NCI-H345 (cell line): ENCODE measurements around the gene HOXB8.

Experiments
- DNase-seq: peaks from one replicate; lab custom pipeline; 2025; lab: John Stamatoyannopoulos, UW

The HOXB8 gene

GRCh38 chr17:48567646-48568354 is 47.3 kb downstream of the HOXB8 start:
- DNase-seq = no peak

DNA sequence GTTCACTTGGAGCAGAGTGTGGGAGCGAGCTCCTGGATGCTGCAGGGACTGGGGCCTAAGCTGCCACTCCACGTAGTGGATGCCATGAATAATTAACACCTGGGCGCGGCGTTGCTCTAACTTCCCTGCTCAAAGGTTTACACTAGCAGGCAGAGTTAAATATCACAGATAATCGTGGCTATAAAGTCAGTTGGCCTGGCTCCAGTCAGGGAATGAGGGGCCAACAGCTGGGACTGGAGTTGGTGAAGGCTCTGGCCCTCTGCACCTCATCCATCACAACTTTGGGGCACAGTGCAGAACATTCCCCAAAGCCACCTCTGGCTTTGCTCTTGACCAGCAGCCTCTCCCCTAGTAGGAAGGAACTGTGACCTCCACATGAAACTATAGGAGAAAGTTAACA is 47.9 kb downstream of the HOXB8 start:
- no peak for DNase-seq

DNA sequence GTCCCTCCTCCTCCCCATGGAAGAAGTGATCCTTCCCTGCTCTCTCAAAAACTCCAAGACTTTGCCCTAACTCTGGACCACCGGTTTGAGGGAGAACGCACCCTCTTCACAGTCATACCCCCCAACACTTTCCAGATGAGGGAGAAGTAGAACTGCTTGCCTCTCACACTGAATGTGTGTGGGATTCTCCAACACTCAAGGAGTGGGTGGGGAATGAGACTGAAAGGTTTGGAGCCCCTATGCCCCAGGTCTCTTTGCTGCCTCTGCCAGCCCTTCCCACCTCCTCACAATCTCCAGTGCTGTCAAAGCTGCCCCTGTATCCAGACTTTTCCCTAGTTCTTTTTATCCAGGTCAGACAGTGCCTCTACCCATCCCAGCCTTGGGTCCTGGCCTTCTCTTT is 48.4 kb downstream of the HOXB8 start:
- DNase-seq = no peak

- DNase-seq = no peak
Measured at GRCh38 chr17:48565925-48566710, 49.0 kb downstream of the HOXB8 start.

- no peak for DNase-seq
Measured at GRCh38 chr17:48565022-48565554, 50.0 kb downstream of the HOXB8 start.

DNA sequence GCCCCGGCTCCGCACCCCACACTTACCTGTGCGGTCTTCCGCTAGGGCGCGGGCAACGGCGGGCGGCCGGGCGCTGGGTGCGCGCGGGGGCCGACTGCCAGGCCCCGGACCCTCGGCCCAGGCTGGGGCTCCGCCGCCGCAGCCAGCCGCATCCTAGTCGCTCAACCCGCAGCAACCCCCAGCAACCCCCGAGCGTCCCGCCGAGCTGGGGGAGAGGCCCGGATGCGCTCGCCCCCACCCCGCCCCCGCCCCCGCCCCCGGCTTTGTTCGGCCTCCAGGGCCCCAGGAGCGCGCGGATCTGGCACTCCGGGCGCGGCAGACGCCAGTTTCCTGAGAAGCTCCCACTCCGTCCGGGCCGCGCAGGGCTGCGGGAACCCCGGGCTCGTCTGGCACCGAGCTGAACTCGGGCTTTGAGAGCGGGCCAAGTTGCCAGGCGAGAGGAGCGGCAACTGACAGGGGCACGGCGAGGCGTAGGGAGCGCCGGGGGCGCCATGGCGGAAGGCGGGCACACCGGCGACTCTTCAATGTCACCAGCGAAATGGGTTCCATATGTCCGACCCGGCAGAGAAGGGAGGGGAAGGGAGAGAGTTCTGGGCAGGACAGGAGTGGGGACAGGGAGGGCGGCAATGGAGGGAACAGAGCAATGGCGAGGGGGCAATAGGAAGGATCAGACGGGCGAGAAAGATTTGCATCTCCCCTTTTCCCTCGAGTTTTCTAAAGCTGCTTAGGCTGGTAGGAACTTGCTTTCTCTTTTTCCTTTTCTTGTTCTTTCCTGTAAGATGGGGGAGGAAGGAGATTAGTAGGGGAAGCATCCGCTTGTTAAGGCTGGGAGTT is 50.7 kb downstream of the HOXB8 start:
- DNase-seq = no peak

DNA sequence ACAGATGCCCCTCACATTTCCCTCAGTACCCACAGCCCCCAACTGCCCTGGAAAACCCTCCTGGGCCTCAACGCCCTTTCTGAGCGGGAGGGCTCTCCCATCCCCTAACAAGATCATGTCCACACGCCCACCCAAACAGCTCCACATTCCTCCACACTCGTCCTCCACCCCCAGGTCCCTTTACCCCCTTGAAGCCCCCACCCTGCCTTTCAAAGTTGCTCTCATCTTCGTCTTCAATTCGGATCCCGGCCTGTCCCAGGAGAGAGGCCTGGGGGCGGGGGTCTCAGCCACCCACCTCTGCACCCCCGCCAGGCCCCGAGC is 51.3 kb downstream of the HOXB8 start:
- DNase-seq = no peak

DNA sequence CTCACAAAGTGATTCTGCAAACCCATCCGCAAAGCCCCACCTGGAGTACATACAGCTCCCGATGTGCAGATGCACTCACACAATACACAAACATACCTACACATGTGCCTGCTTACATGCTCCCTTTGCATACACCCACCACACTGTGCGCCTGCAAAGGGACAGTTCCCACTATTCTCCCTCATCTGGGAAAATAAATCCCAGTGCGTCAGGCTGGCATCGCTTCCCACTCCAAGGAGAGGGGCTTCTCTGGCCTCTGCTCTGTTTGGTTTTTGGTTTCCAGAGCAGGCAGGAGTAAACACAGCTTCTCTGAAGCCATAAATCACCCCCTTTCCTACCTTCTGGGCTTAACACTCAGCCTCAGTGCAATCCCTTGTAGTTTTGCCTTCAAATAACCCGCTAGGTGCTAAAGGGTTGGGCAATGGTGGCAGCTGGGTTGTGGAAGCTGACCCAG is 51.7 kb downstream of the HOXB8 start:
- no peak for DNase-seq

- DNase-seq = no peak
Measured at GRCh38 chr17:48562934-48563333, 52.2 kb downstream of the HOXB8 start.
